CD4-positive, alpha-beta T cell treated with Interleukin-4 for 1 hour (primary cell): Measurements from ENCODE around the gene WDR38.
A peak's percentile ranks its signal among the peaks of the same experiment; 100 is the strongest.

Experiments used
- DNase-seq, 2 donors: peaks; one replicate each; pipeline ENCODE4 v3.0.0-alpha.2; 2020 to 2022

Gene WDR38

GRCh38 chr9:124886461-124886860 lies 33.2 kb downstream of the WDR38 start:
- no peak for DNase-seq

DNA sequence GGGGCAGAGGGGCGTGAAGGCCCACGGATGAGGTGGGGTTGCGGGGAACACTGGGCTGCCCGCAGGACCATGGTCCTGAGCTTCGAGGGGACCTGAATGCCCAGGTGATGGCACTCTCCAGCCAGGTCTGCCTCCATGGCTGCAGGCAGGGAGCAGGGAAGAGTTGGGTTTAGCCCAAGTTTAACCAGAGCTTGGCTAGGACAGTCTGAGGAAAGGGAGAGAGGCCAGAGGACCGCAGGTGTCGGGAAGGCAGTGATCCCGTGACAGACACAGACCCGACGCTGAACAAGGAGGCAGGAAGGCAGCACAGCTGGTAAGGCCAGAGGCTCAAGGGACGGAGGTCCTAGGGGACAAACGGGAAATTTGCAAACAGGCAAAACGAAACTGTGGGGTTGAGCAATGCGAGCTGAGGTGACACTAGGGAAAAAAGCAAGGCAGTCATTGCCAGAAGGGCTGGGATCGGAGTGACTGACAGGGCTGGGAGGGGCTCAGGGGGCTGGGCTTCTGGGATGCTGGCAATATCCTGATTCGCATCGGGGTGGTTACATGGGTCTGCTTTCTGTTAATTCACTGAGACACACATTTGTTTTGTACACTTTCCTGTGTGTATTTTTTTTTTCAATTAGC lies 33.7 kb downstream of the WDR38 start:
- no peak for DNase-seq

- DNase-seq = no peak
These were observed 34.6 kb downstream of the WDR38 start for GRCh38 chr9:124887832-124888231.

DNA sequence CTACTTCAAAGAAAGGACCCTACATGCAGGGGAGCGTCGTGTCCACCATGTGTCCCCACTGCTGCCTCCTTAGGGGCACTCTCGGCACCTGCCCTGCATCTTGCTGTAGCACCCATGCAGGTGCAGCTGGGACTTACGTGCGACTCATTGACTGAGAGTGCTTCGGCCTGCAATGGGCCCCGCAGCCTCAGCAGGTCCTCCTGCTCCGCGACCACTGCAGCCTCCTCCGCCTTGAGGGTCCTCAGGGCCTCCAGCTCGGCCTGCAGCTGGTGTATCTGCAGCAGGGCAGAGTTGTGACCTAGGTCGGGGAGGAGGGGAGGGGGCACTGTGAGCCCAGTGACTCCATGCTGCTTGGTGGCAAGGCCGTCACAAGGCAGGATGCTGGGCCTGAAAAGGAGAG lies 35.7 kb downstream of the WDR38 start:
- DNase-seq = no peak

DNA sequence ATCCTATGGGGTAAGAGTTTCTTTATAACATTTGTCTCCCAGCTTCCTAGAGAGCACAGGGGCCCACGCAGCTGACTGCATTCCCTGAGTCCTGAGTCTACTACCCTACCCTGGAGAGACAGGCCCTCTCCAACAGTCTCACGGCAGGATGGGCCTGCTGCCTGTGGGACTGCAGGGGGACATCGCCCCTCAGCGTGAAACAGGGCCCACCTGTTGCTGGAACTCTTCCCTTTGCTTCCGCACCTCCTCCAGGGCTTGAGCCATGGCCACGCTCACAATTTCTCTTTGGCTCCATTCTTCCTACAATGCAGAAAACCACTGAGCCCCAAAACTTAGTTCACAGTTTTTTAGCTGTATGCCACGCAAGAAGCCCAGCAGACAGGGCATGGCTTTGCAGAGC lies 36.9 kb downstream of the WDR38 start:
- no peak for DNase-seq

- no peak for DNase-seq
These were observed 40.9 kb downstream of the WDR38 start for GRCh38 chr9:124894035-124894740.

- DNase-seq = peak; percentile 55 to 64
These were observed 41.5 kb downstream of the WDR38 start for GRCh38 chr9:124894741-124895170.

DNA sequence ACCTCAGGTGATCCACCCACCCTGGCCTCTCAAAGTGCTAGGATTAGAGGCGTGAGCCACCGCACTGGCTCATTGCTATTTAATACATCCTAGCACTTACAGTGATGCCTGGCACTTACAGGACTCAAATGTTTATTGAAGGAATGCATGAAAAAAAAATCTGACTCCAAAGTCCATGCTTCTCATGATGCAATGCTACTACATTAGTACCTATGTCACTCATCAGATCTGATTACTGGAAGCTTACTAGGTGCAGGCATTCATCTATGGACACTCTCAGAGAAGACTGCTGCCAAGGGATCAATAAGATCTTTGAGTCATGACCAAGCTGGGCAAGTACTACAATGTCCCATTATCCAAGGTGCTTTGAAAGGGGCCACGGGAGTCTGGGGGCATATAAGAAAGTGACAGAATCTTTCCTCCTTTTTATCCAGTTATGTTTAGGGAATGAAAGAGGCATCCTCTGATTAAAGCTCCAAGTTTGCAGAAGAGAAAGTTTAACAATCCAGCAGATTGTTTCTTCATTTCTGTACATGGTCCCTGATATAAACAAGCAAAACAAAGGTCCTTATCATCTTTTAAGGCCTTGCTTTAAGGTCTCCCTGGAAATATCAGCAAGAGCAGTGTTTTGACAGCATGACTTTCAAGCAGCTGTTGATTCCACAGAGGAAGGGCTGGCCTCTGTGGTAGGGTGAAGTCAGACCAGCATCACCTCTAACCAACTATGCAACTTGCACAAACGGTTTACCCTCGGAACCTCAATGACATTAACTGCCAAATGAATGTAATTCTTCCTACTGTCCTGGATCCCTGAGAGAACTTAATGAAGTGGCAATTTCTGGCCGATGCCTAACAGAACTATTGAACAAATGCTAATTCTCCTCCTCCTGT lies 44.6 kb downstream of the WDR38 start:
- no peak for DNase-seq

GRCh38 chr9:124899845-124900244 lies 46.6 kb downstream of the WDR38 start:
- DNase-seq = no peak

DNA sequence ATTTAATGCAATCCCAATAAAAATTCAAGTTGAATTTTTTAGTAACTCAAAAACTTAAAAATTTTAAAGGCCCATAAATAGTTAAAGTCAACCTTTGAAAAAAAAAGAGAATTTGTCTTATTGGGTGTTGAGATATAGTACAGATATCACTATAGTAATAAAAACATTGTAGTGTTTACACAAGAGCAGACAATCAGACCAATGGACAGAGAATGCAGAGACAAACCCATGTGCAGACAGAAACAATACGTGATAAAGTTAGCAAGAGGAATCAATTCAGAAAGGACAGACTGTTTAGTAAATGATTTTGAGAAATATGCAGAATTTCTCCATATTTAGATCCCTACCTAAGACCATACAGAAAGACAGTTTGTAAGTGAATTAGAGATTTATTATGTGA lies 53.7 kb downstream of the WDR38 start:
- DNase-seq = no peak
